GM10248 (cell line): ENCODE data around the gene TLE6.

Experiments used
- CTCF ChIA-PET: fragments of 300-600 bp; sonication (Branson Sonifier 250); formaldehyde crosslinking; extraction: SDS; loops from one replicate; lab custom pipeline; 2021; ENCODE audit warnings: antibody characterized with exemption; lab: Yijun Ruan, JAX
- POLR2A ChIA-PET: fragments of 350-650 bp; sonication (Branson Sonifier 250); formaldehyde crosslinking; extraction: SDS; loops from one replicate; lab custom pipeline; 2020; ENCODE audit warnings: antibody characterized with exemption; lab: Yijun Ruan, JAX
- DNase-seq: peaks from one replicate; pipeline ENCODE4 v3.0.0; 2012; ENCODE audit errors: extremely low spot score
- CTCF ChIP-seq: IDR thresholded peaks from 2 replicates; pipeline ENCODE4 v1.5.1; 2012; ENCODE audit warnings: mild to moderate bottlenecking, low read depth; ENCODE audit errors: extremely low read depth, missing control alignments, control extremely low read depth

The TLE6 gene

GRCh38 chr19:2978772-2979171 is 1.4 kb downstream of the TLE6 start:
- ChIA-PET CTCF (interaction anchor here (1.4 to 4.5 kb wide), 2 partner anchors 13 to 27 kb away, joined by 4 to 27 read pairs; no protein-coding TSS in a partner anchor), POLR2A (no interaction called here)
- no peak for DNase-seq
- TF ChIP-seq CTCF, result no peak

- ChIA-PET CTCF (interaction anchor here (1.0 kb wide), 1 partner anchor 123 kb away, joined by 3 read pairs; no protein-coding TSS in a partner anchor), POLR2A (no interaction called here)
- no peak for DNase-seq
- no peak for TF ChIP-seq CTCF
These were observed 4.5 kb downstream of the TLE6 start for GRCh38 chr19:2981898-2982297.

GRCh38 chr19:2982561-2982960 is 5.2 kb downstream of the TLE6 start:
- TF ChIP-seq CTCF, result no peak
- peak; percentile 16 for DNase-seq
- POLR2A ChIA-PET, result no interaction called here
- CTCF ChIA-PET, result no interaction called here

- ChIA-PET POLR2A (no interaction called here), CTCF (no interaction called here)
- no peak for DNase-seq
- no peak for TF ChIP-seq CTCF
These were observed 5.6 kb downstream of the TLE6 start for GRCh38 chr19:2982983-2983350.

GRCh38 chr19:2983351-2984214 is 6.2 kb downstream of the TLE6 start:
- ChIA-PET POLR2A (no interaction called here), CTCF (no interaction called here)
- DNase-seq, result peak; percentile 46
- no peak for TF ChIP-seq CTCF

GRCh38 chr19:2984215-2984528 is 6.8 kb downstream of the TLE6 start:
- POLR2A ChIA-PET, result no interaction called here
- no peak for TF ChIP-seq CTCF
- DNase-seq, result no peak
- CTCF ChIA-PET, result no interaction called here
